Head of caudate nucleus (tissue), 42 donors: Measurements from ENCODE around the gene AHNAK2.

Source experiments
- DNase-seq, 42 donors: peaks; one replicate each; pipeline versions ENCODE4 v3.0.0 to v3.0.0-alpha.2; 2020 to 2021; ENCODE audit warnings: mixed read lengths in 7 of 42
- intact Hi-C: fragments of 100-400 bp; cut with DNase I; formaldehyde crosslinking; loops from one replicate; pipeline ENCODE4 v1.15.0; 2022

AHNAK2 gene

GRCh38 chr14:104976198-104977007, 1.8 kb downstream of the AHNAK2 start:
- intact Hi-C loops: no loop called here
- peak; percentile 58 to 88 (median 78) for DNase-seq

- intact Hi-C loops: no loop called here
Measured at GRCh38 chr14:104975481-104976197, 2.5 kb downstream of the AHNAK2 start.

GRCh38 chr14:104974665-104975390, 3.3 kb downstream of the AHNAK2 start:
- intact Hi-C loops: no loop called here
- DNase-seq: no peak

More at GRCh38 chr14:104975481-104976197, 2.5 kb downstream of the AHNAK2 start:
- DNase-seq: no peak

GRCh38 chr14:104974146-104974541, 4.0 kb downstream of the AHNAK2 start:
- intact Hi-C loops: no loop called here

GRCh38 chr14:104973385-104974145, 4.6 kb downstream of the AHNAK2 start:
- intact Hi-C loops: no loop called here
- peak in 6 of 42 donors; percentile 28 to 79 (median 57) for DNase-seq

More at GRCh38 chr14:104974146-104974541, 4.0 kb downstream of the AHNAK2 start:
- no peak for DNase-seq

GRCh38 chr14:104973135-104973384, 5.1 kb downstream of the AHNAK2 start:
- intact Hi-C loops: no loop called here
- DNase-seq: peak in 13 of 42 donors; percentile 16 to 82 (median 41)

- intact Hi-C loops: no loop called here
- no peak for DNase-seq
Measured at GRCh38 chr14:104972301-104973134, 5.7 kb downstream of the AHNAK2 start.

- intact Hi-C loops: no loop called here
- no peak for DNase-seq
Measured at GRCh38 chr14:104971447-104972240, 6.5 kb downstream of the AHNAK2 start.

GRCh38 chr14:104970231-104971068, 7.7 kb downstream of the AHNAK2 start:
- intact Hi-C loops: no loop called here

GRCh38 chr14:104969741-104970230, 8.4 kb downstream of the AHNAK2 start:
- intact Hi-C loops: no loop called here

More at GRCh38 chr14:104970231-104971068, 7.7 kb downstream of the AHNAK2 start:
- no peak for DNase-seq

GRCh38 chr14:104968541-104969401, 9.4 kb downstream of the AHNAK2 start:
- intact Hi-C loops: no loop called here
- no peak for DNase-seq

More at GRCh38 chr14:104969741-104970230, 8.4 kb downstream of the AHNAK2 start:
- no peak for DNase-seq

GRCh38 chr14:104968153-104968527, 10.0 kb downstream of the AHNAK2 start:
- DNase-seq: no peak

GRCh38 chr14:104967386-104968152, 10.6 kb downstream of the AHNAK2 start:
- DNase-seq: no peak
- intact Hi-C loops: no loop called here

More at GRCh38 chr14:104968153-104968527, 10.0 kb downstream of the AHNAK2 start:
- intact Hi-C loops: no loop called here

- intact Hi-C loops: no loop called here
- no peak for DNase-seq
Measured at GRCh38 chr14:104966981-104967385, 11.2 kb downstream of the AHNAK2 start.
